DND-41 (cell line): ENCODE data around the gene RNF227.

Experiments used
- CTCF ChIP-seq: IDR thresholded peaks from 2 replicates; pipeline ENCODE4 v1.5.1; 2012; ENCODE audit warnings: borderline replicate concordance, low read length, moderate library complexity, mild to moderate bottlenecking; ENCODE audit not compliant: poor library complexity, severe bottlenecking; ENCODE audit errors: extremely low read depth
- EZH2 ChIP-seq: IDR thresholded peaks from 3 replicates; pipeline ENCODE4 v1.6.1; 2012; ENCODE audit warnings: borderline replicate concordance, low read depth, mild to moderate bottlenecking, moderate library complexity, low read length, inconsistent platforms; ENCODE audit not compliant: severe bottlenecking

GRCh38 chr17:7956228-7956965 is 40.3 kb upstream of the RNF227 start:
- TF ChIP-seq CTCF (no peak), EZH2 (no peak)
